IMR-90 (cell line): ENCODE data around the gene CRTAC1.

Source experiments
- CEBPB ChIP-seq: IDR thresholded peaks from 2 replicates; pipeline ENCODE4 v1.6.1; 2012; ENCODE audit warnings: low read depth, low read length, improper control_type of control experiment
- CHD1 ChIP-seq: IDR thresholded peaks from 2 replicates; pipeline ENCODE4 v1.6.1; 2012; ENCODE audit warnings: low read depth, low read length, improper control_type of control experiment
- FOS ChIP-seq: fragments of 150-350 bp; IDR thresholded peaks from 2 replicates; pipeline ENCODE4 v1.6.1; 2016; ENCODE audit warnings: low read depth, low read length
- MAFK ChIP-seq: IDR thresholded peaks from 2 replicates; pipeline ENCODE4 v1.6.1; 2012; ENCODE audit warnings: low read depth, low read length, improper control_type of control experiment
- MXI1 ChIP-seq: IDR thresholded peaks from 2 replicates; pipeline ENCODE4 v1.6.1; 2012; ENCODE audit warnings: low read depth, mild to moderate bottlenecking, low read length, moderate library complexity, borderline replicate concordance
- POLR2A ChIP-seq: IDR thresholded peaks from 2 replicates; pipeline ENCODE4 v1.6.1; 2012; ENCODE audit warnings: mild to moderate bottlenecking, low read depth, low read length
- RAD21 ChIP-seq: IDR thresholded peaks from 2 replicates; pipeline ENCODE4 v1.6.1; 2012; ENCODE audit warnings: low read length, improper control_type of control experiment
- RFX5 ChIP-seq: IDR thresholded peaks from 2 replicates; pipeline ENCODE4 v1.8.0; 2012; ENCODE audit warnings: low read depth, mild to moderate bottlenecking, low read length, moderate library complexity
- SMC3 ChIP-seq: fragments of 150-350 bp; IDR thresholded peaks from 2 replicates; pipeline ENCODE4 v1.6.1; 2016; ENCODE audit warnings: low read depth, mild to moderate bottlenecking, antibody characterized with exemption, low read length, moderate library complexity
- TF ChIP-seq, protein P1 (sequence below): conservative IDR thresholded peaks from 2 replicates; pipeline ENCODE4 v1.5.1; 2012; ENCODE audit warnings: mild to moderate bottlenecking, low read depth, low read length, improper control_type of control experiment
- TF ChIP-seq, protein P2 (sequence below): fragments of 150-350 bp; IDR thresholded peaks from 2 replicates; pipeline ENCODE4 v1.6.1; 2016; ENCODE audit warnings: low read depth, mild to moderate bottlenecking, low read length, moderate library complexity, borderline replicate concordance
- TF ChIP-seq, protein P3 (sequence below): fragments of 150-350 bp; IDR thresholded peaks from 2 replicates; pipeline ENCODE4 v1.6.1; 2017; ENCODE audit warnings: mild to moderate bottlenecking, antibody characterized with exemption, low read length, low read depth

DNA sequence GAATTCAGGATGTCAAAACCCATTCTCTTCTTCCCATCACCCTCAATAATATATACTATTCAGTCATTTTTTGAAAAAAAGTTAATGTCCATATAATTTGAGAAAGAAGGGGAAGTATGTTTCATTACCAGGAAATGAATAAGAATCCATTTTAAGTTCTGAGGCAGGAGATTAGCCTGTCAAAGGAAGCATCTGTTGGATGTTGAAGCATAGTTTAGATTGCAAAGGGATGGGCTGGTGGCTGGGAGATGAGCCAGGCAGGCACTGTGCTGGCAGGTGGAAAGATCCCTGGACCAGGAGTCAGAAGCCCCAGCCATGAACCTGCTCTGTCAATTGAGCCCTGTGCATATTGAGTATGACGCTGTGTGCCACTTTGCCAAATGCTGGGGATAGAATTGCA is 48.4 kb upstream of the CRTAC1 start:
- TF ChIP-seq, protein P1, sequence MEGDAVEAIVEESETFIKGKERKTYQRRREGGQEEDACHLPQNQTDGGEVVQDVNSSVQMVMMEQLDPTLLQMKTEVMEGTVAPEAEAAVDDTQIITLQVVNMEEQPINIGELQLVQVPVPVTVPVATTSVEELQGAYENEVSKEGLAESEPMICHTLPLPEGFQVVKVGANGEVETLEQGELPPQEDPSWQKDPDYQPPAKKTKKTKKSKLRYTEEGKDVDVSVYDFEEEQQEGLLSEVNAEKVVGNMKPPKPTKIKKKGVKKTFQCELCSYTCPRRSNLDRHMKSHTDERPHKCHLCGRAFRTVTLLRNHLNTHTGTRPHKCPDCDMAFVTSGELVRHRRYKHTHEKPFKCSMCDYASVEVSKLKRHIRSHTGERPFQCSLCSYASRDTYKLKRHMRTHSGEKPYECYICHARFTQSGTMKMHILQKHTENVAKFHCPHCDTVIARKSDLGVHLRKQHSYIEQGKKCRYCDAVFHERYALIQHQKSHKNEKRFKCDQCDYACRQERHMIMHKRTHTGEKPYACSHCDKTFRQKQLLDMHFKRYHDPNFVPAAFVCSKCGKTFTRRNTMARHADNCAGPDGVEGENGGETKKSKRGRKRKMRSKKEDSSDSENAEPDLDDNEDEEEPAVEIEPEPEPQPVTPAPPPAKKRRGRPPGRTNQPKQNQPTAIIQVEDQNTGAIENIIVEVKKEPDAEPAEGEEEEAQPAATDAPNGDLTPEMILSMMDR = no peak
- TF ChIP-seq CEBPB (no peak), RFX5 (no peak), POLR2A (no peak), FOS (no peak), RAD21 (no peak), CHD1 (no peak), SMC3 (no peak), MAFK (no peak), MXI1 (no peak)
- TF ChIP-seq, protein P2, sequence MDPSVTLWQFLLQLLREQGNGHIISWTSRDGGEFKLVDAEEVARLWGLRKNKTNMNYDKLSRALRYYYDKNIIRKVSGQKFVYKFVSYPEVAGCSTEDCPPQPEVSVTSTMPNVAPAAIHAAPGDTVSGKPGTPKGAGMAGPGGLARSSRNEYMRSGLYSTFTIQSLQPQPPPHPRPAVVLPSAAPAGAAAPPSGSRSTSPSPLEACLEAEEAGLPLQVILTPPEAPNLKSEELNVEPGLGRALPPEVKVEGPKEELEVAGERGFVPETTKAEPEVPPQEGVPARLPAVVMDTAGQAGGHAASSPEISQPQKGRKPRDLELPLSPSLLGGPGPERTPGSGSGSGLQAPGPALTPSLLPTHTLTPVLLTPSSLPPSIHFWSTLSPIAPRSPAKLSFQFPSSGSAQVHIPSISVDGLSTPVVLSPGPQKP = no peak
- TF ChIP-seq, protein P3, sequence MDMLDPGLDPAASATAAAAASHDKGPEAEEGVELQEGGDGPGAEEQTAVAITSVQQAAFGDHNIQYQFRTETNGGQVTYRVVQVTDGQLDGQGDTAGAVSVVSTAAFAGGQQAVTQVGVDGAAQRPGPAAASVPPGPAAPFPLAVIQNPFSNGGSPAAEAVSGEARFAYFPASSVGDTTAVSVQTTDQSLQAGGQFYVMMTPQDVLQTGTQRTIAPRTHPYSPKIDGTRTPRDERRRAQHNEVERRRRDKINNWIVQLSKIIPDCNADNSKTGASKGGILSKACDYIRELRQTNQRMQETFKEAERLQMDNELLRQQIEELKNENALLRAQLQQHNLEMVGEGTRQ = no peak
